EH (cell line): ENCODE data around the gene PLCL1.

Experiments
- DNase-seq: peaks from one replicate; pipeline ENCODE4 v3.0.0-alpha.2; 2015; ENCODE audit warnings: low read depth

Gene PLCL1

DNA sequence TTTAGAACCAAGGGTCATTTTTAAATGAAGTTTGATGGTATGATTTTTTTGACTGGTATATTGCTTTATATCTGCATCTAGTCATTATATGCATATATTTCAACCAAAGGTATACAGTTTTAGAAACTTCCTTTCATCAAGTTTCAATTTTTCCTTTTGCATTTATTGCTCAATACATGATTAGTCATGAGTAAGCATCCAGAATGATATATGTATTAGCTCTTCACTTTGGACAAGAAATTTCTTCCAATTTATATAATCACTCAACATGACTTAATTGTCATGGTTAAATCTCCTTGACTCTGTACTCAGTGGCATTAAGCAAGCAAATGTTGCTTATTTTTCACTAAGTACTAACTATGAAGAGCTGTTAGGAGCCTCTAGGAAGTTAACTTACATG, 123.6 kb downstream of the PLCL1 start:
- DNase-seq = no peak

DNA sequence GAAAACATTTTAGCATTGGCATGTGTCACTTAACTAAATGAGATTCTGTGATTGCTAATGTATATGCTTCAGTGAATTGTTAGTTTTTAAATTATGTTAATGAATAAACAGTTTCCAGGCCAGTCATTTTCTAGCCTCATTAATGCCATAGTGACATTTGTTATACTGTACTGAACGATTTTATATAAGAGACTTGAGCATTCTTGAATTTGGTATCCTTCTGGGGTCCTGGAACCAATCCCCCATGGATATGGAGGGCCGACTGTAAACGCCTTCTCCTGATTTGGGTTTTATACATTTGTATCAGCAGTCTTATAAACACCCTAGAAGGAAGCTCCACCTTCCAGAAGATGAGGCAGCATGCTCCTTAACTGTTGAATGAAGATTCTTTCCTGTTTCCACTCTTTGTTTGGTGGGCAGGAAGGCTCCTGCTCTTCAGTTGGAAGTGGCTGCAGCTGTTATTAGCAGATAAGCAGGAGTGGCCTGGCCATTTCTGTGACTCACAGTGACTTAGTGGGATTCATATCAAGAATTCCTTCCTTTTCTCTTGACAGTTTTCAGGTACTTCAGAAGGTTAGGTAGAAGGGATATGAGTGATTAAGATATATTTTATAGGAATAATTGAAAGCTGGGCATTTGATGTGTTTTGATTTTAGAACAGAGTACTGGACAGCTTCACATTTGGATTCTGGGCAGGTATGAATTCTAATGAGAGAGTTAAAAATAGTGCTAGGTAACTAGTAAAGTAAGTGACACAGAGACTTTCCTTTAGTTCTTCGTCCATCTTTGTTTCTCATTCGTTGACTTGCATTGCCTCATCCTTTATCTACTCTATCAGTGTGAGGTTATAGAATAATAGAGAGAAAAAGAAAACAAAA, 124.9 kb downstream of the PLCL1 start:
- no peak for DNase-seq

DNA sequence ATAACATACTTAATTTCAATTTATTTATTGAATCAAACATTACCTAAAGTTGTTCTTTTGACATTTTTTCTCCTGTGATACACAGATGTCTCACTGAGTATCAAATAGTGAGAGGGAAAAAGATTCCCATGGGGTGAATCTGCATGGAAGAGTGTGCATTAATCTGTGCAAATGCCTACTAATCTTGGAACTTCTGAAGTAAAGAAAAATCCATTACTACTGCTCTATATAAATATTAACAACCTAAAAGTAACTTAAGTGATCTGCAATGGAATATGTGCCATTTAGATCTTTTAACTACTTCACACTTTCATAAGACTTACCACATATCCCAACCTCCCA, 125.5 kb downstream of the PLCL1 start:
- DNase-seq = no peak

DNA sequence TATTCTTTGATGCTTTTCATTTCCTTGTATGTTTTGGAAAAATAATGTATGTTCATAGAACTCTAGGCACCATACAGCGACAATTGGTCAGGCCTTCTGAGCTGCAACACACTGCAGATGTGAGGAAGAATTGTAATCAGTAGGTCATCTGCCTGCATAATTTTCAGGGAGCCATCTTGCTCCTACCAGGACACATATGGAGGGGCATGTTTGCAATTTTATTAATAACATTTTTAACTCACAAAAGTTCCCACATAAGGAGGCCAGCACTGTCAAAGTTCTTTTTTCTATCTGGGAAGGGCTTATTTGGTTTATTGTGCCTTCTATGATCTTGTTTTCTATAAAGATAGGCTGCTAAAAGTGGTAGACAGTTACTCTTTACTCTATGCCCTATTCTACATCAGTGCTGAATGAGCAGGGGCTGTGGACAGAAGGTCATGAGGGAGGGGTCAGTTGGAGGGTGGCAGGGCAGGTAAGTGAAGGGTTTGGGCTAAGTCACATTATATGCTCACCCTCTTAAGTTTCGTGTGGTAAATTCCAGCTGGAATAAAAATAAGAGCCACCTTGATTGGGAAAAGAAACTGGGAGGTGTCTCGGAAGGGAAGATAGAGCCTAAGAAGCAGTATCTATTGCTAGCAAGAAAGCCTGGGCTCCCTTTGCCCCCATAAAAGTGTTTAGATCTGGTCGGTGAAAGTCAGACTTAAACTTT, 126.3 kb downstream of the PLCL1 start:
- no peak for DNase-seq

DNA sequence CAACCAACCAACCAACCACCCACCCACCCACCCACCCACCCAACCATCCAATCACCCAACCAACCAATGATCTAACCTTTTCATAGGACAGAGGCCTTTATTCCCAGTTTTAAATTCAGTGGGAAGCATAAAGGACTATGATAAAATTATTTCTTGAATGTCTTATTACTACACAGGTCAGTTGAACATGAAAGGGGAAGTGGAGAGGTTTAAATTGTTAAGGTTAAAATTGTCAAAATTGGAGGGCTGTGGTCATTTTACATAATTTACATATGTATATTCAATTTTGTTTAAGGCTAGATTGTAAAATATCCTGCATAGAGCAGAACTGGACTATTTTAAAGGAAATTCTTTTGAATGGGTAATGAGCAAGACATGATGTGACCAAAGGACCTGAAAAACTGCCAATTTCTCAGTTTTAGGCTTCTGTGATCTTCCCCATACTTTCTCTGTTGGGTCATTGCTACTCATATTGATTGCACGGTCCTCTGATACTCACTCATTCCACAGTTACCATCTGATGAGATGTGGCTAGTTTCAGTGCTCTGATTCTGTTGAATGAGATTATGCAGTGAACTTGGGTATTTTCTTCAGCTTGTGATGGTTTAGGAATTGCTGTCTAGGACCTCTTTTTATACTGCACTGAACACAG, 127.4 kb downstream of the PLCL1 start:
- peak; percentile 6 for DNase-seq

DNA sequence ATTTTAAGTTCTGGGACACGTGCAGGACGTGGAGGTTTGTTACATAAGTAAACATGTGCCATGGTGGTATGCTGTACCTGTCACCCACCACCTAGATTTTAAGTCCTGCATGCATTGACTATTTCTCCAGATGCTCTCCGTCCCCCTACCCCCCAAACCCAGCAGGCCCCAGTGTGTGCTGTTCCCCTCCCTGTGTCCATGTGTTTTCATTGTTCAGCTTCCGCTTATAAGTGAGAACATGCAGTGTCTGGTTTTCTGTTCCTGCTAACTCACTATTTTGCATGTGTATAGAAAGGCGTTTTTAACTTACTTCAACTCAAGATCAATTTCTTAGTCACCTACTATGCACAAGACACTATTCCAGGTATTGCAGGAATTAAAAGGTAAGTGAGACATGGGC, 128.0 kb downstream of the PLCL1 start:
- no peak for DNase-seq

DNA sequence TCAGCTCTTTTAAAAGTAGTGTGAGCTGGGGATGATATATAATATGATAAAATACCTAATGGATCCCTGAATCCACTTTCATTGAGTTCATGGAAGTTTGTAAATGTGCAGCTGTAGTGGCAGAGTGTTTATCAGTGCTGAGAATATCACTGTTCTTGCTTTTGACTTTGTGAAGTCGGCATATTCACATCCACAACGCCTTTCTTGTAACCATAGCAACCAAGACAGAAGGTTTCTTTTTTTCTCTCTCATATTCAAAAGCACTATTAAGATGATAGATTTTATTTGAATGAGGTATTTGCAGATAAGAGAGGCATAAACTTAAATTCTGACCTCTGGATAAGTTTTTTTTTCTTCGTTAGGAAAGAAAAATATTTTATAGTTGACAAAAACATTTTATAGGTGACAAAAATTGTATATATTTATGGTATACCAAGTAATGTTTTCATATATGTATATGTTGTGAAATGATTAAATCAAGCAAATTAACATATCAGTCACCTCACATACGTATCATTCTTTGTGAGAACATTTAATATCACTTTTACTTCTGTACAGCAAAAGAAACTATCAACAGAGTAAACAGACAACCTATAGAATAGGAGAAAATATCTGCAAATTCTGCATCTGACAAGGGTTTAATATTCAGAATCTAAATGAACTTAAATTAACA, 130.0 kb downstream of the PLCL1 start:
- no peak for DNase-seq

DNA sequence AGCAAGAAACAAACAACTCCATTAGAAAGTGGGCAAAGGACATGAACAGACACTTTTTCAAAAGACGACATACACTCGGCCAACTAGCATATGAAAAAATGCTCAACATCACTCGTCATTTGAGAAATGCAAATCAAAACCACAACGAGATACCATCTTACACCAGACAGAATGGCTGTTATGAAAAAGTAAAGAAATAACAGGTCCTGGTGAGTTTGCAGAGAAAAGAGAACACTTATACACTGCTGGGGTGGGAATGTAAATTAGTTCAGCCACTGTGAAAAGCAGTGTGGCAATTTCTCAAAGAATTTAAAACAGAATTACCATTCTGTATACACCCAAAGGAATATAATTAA, 130.5 kb downstream of the PLCL1 start:
- DNase-seq = no peak

DNA sequence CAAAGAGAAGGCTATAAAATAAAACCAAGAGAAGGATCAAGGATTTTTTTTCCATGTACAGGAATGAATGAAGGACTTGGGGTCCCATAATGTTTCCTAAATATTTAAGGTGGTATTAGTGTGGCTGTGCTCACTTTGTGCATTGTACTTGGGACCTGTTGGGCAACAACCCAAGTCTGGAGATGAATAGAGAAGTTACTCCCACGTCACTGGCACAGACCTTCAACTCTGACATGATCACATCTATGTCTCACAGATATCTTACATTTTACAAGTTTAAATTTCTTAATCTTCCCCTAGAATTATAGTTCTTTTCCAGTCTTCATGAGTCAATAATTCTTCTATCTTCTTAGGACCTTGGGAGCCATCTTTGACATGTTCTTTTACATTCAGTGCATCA, 133.4 kb downstream of the PLCL1 start:
- DNase-seq = no peak

DNA sequence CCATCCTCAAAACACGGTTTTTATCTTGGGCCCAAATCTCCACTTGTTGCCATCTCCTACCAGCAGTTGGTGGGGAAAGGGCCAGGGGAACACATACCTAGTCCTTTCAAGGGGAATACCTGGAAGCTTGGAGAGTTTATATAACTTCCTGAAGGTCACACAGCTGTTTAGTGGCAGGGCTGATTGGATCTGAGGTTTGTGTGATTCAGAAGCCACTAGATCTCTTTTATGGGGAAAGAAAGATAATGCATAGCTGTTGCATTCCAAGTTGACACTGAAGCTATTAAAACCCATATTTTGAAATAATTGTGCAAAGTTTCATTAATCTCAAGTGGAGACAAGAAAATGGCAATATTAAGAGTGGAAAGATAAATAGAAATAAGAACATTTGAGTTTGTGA, 134.2 kb downstream of the PLCL1 start:
- no peak for DNase-seq

DNA sequence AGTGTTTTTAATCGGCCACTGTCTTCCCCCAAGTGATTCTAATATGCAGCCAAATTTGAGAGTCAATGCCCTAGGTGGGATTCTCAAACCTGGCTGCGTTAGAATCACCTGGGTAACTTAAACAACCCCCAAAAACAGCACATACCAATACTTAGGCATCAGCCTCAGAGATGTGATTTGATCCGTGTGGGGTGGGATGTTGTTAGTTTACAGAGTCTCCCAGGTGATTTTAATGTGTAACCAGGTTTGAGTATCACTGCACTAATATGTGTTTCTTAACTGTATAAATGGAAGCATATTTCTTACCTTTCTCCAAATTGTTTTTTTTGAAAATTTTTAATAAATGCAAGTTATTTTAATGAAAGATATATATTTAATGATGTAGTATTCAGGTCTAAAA, 135.4 kb downstream of the PLCL1 start:
- DNase-seq = no peak

DNA sequence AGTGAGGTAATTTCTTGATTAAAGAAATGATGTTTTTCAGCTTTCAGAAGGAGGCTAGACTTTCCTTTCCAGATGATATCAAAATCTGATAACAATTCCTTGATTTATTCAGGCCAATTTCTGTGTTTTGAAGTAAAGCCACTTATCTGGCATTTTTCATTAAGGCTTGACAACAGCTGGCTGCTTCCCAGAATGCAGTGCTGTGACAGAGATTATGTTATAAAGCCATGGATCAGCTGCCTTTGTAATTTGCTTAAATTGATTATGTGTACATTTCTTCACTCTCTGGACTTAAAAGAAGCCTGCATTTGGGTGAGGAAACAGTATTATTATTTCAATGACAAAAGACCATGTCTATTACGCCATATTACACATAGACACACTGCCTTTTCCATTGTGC, 136.0 kb downstream of the PLCL1 start:
- no peak for DNase-seq

DNA sequence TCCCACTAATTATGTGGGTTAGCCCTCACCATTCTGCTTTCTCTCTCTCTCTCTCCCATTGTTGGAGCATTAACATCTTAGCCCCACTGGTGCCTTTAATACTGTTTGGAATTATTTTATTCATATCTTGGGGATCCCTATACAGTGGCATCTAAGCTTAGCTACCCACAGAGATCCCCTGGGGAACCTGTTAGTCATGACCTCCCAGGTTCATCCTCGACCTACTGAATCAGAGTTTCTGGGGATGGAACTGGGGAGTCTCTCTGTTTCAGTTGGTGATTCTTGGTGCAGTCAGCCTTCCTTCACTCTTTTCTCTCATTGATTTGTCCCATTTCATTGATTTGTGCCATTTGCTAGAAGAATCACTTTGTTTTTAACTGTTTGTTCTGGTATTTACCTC, 137.3 kb downstream of the PLCL1 start:
- DNase-seq = no peak

DNA sequence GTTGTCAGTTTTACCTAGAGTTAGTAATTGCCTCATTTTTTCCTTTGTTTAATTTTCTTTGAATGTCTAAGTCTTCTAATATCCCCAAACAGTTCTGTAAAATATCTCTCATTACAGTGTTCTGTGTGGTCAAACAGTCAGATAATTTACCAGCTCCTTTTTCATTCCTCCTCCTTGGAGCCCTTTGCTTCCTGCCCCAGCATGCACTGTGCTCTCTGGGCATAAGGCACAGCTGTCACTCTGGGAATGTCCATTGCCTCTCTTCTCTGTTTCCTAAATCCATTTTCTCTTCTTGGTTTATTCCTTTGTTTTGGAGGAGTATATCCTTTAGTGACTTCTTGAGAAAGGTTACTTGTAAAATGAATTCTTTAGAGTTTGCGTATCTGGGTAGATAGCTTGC, 139.3 kb downstream of the PLCL1 start:
- DNase-seq = no peak

DNA sequence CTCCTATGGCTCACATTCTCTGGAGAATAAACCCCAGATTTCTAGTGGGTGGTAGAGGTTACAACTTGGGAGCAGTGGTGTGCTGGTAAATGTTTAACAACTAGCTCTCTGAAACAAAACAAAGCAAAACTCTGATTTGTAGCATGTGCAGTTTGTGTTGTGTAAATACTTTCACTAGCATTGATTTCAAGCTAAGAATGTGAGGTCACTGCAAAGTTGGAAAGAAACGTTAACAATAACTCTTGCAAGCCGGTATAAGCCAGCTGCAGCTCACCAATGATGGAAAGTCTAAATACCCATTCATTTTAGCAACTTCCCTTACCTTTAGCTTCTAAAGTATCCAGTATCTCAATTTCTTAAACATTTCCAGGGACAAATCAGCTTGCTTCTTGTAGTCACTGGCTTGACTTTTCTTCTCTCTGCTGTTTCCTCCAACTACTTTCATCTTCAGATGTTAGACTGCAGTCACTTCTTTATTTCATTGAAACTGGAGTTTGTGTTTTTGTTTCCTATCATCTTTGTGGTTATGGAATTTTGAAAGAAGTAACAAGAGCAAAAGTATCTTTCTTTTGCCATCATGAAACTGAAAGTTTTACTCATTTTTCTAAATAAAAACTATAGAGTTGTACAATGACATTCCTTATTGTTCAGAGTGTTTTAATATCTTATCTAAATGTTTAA, 140.2 kb downstream of the PLCL1 start:
- DNase-seq = no peak

DNA sequence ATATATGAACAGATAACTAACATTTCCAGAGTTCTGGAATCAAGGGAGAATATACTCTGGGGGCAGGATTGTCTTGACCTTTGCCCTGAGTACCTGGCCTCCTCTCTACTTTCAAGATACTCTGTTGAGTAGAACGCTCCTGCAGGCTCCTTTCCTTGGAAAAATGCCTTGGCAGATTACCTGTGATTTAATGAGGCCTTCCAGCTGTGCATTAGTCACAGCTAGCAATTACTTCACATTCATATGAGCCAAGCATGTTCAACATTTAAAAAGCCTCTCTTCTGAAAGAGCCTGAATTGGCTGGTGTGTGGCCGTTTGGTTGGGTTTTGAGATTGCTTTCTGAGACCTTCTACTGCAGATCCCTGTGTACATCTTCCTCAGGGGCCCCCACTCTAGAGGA, 142.2 kb downstream of the PLCL1 start:
- no peak for DNase-seq

DNA sequence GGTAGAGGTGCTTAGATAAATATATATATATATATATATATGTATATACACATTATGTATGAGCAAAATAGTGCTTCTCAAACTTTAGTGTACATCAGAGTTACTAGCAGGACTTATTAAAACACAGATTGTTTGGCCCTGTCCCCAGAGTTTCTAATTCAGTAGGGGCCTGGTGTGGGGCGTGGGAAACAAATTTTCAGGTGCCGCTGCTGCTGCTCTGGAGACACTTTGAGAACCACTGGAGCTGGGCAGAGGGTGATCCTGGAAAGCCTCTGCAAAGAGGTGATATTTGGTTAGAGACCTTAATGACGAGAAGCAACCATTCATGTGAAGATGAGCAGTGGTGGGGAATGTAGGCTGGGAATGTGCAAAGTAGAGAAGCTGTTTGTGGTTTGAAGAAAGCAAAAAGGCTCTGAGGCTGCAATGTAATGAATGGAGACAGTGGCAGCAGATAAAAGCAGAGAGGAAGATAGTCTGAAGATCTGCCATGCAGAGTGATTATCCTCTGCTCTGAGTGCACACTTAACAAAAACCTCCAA, 142.9 kb downstream of the PLCL1 start:
- DNase-seq = no peak

DNA sequence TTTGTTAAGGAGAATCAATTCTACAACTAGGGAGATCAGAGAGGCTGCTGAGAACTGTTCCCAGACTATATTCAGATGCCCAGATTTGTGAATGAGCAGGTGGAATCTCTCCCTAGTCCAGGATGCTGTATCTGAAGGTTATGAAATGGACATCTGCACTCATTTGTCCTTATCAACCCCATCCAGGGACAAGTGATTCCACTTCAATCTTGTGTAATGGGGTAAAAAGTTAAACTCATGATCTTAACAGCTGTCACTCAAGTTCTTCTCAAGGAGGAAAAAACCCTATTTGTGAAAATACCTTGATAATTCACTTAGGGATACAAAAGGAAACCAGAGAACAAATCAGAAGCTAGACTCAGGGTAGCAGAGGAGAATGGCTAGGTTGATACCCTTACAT, 144.8 kb downstream of the PLCL1 start:
- no peak for DNase-seq

DNA sequence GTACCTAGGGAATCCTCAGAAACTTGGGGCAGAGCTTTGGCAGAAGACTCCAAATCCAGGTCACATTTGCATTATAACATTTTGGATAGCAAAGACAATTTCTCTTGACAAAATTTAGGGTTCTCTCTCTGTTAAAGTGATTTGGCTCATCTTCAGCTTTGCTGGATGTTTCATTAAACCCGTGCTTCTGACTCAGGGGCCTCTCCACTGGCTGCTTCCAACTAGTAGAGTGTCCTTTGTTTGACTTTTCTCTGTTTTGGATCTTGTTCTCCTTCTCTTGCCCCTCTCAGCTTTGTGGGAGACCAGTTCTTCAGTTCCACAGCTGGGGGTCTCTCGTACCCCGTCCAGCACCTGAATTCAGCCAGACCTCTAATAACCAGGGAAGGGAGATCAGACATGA, 145.6 kb downstream of the PLCL1 start:
- DNase-seq = no peak

DNA sequence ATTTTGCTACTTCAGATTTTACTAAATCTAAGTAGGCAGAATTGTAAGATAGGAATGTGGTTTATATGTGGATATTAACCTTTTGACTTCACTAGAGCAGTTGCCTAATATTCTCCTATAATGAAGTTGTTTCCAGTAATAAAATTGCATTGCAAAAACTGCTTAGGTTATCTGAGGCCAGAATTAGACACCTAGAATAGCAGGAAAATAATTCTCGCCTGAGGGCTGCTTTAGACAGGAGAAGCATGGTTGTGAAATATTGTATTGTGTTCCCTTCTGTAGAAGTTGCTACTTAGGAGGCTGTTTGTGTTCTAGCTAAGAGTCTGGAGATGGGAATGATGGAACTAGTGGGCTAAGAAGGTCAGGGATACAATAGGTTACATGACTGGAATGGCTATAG, 146.3 kb downstream of the PLCL1 start:
- DNase-seq = no peak

DNA sequence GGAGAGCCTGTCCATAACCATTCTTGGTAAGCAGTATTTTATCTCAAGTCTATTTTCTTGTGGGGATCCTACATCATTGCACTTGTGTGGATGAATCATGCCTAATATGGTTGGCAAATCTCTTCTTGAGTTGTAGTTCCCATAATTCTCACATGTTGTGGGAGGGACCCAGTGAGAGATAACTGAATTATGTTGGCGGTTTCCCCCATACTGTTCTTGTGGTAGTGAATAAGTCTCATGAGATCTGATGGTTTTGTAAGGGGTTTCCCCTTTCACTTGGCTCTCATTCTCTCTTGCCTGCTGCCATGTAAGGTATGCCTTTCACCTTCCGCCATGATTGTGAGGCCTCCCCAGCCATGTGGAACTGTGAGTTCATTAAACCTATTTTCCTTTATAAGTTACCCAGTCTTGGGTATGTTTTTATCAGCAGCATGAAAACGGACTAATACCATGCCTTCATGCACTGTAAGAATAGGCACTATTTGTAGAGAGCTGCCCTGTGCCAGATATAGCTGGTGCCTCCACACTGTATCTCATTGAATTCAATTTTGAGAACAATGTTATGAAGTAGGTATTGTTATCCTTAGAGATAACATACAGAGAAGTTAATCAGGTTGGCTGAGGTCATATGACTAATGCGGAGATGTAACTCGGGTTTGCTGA, 148.3 kb downstream of the PLCL1 start:
- DNase-seq = no peak
